H1 (cell line): Measurements from ENCODE around the gene ITGA11. TPM values are rescaled to one million over a fixed set of nuclear protein-coding genes. Genes with fewer than 3 reads are reported as not detected.

ENCODE experiments used
- CTCF ChIA-PET: fragments of 300-600 bp; sonication (Branson Sonifier 250); formaldehyde crosslinking; loops from one replicate; lab custom pipeline; 2021; ENCODE audit not compliant: partially characterized antibody; lab: Charles Lee
- POLR2A ChIA-PET: fragments of 300-600 bp; sonication (Branson Sonifier 250); formaldehyde crosslinking; loops from one replicate; lab custom pipeline; 2021; ENCODE audit warnings: inconsistent platforms; ENCODE audit not compliant: partially characterized antibody; lab: Charles Lee
- DNase-seq, 2 experiments: peaks; one replicate each; pipeline versions ENCODE4 v3.0.0 to v3.0.0-alpha.2; 2010 to 2022; ENCODE audit warnings: low spot score in 2 of 2, low read depth in 1 of 2, mixed read lengths in 1 of 2
- FAIRE-seq: peaks from 2 replicates; lab custom pipeline; 2011; peaks lifted over from hg19 to GRCh38; lab: Jason Lieb, UNC
- H2AFZ ChIP-seq: 2 replicates; pipeline ENCODE4 v1.8.1; 2012; ENCODE audit warnings: low read length, inconsistent platforms
- H2AK5ac ChIP-seq: 2 replicates; pipeline ENCODE4 v1.6.1; 2013; ENCODE audit warnings: low read depth, low read length
- H2BK120ac ChIP-seq: replicated peaks from 2 replicates; pipeline ENCODE3; 2013; ENCODE audit warnings: low read depth, low read length, inconsistent platforms
- H2BK12ac ChIP-seq: 2 replicates; pipeline ENCODE4 v1.6.1; 2013; ENCODE audit warnings: low read depth, low read length
- H2BK15ac ChIP-seq: 2 replicates; pipeline ENCODE4 v1.6.1; 2013; ENCODE audit warnings: low read length
- H2BK20ac ChIP-seq: 2 replicates; pipeline ENCODE4 v1.6.1; 2013; ENCODE audit warnings: low read length
- H2BK5ac ChIP-seq: 2 replicates; pipeline ENCODE4 v1.6.1; 2013; ENCODE audit warnings: low read depth, low read length
- H3K14ac ChIP-seq: 2 replicates; pipeline ENCODE4 v1.6.1; 2013; ENCODE audit warnings: inconsistent platforms; ENCODE audit not compliant: insufficient read length
- H3K18ac ChIP-seq: 2 replicates; pipeline ENCODE4 v1.6.1; 2013; ENCODE audit warnings: low read length; ENCODE audit errors: extremely low read depth
- H3K23ac ChIP-seq: 2 replicates; pipeline ENCODE4 v1.6.1; 2013; ENCODE audit warnings: inconsistent platforms; ENCODE audit not compliant: insufficient read length
- H3K23me2 ChIP-seq: 2 replicates; pipeline ENCODE4 v1.6.1; 2013; ENCODE audit warnings: low read depth, low read length
- H3K27ac ChIP-seq: 2 replicates; pipeline ENCODE4 v1.6.1; 2011; ENCODE audit warnings: low read depth, low read length, inconsistent platforms
- H3K27me3 ChIP-seq, 4 experiments: replicated peaks in 1 of 4; 1 replicate in 1 of 4; 2 replicates in 3 of 4; pipeline versions ENCODE4 v1.6.1 to v1.8.1; 2011 to 2013; ENCODE audit warnings: low read length in 3 of 4, mild to moderate bottlenecking in 3 of 4, inconsistent platforms in 2 of 4, mixed read lengths in 2 of 4, moderate library complexity in 1 of 4; ENCODE audit not compliant: control insufficient read depth in 3 of 4, insufficient read depth in 3 of 4; ENCODE audit errors: extremely low read depth in 1 of 4
- H3K36me3 ChIP-seq, 4 experiments: 2 replicates each; pipeline versions ENCODE4 v1.6.1 to v1.8.1; 2011 to 2013; ENCODE audit warnings: mild to moderate bottlenecking in 4 of 4, low read length in 3 of 4, moderate library complexity in 2 of 4, control low read depth in 1 of 4, inconsistent platforms in 1 of 4; ENCODE audit not compliant: insufficient read depth in 4 of 4, control insufficient read depth in 2 of 4
- H3K4ac ChIP-seq: replicated peaks from 2 replicates; pipeline ENCODE3; 2013; ENCODE audit warnings: low read length, low read depth, mixed read lengths, inconsistent platforms; ENCODE audit not compliant: insufficient read length
- H3K4me1 ChIP-seq, 4 experiments: replicated peaks in 1 of 4; 1 replicate in 1 of 4; 2 replicates in 3 of 4; pipeline versions ENCODE4 v1.6.1 to v1.8.1; 2011 to 2013; ENCODE audit warnings: low read length in 3 of 4, inconsistent platforms in 2 of 4, mixed read lengths in 1 of 4; ENCODE audit not compliant: insufficient read depth in 4 of 4, control insufficient read depth in 3 of 4
- H3K4me2 ChIP-seq, 2 experiments: 2 replicates each; pipeline versions ENCODE4 v1.6.1 to v1.8.1; 2011 to 2013; ENCODE audit warnings: low read depth in 2 of 2, low read length in 2 of 2, control low read depth in 1 of 2, inconsistent platforms in 1 of 2, mild to moderate bottlenecking in 1 of 2; ENCODE audit not compliant: insufficient read depth in 1 of 2
- H3K4me3 ChIP-seq, 4 experiments: fragments of 200-600, 300-600 bp in 1 of 4; sonication (generic), shearing (Covaris generic), sonication (Bioruptor Twin) in 1 of 4; 2 replicates each; pipeline versions ENCODE4 v1.5.1 to v1.8.1; 2011 to 2016; ENCODE audit warnings: low read length in 4 of 4, low read depth in 3 of 4, control low read depth in 2 of 4, inconsistent platforms in 2 of 4, mild to moderate bottlenecking in 2 of 4, mixed read lengths in 1 of 4, moderate library complexity in 1 of 4; ENCODE audit not compliant: insufficient read depth in 2 of 4; ENCODE audit errors: extremely low read depth in 1 of 4
- H3K56ac ChIP-seq: replicated peaks from 2 replicates; pipeline ENCODE3; 2013; ENCODE audit warnings: low read depth, mild to moderate bottlenecking, mixed read lengths, low read length, inconsistent platforms; ENCODE audit not compliant: insufficient read length
- H3K79me1 ChIP-seq: 2 replicates; pipeline ENCODE4 v1.6.1; 2013; ENCODE audit warnings: low read depth, low read length, control low read depth
- H3K79me2 ChIP-seq, 2 experiments: 2 replicates each; pipeline versions ENCODE4 v1.6.1 to v1.8.1; 2012 to 2013; ENCODE audit warnings: low read length in 2 of 2, mild to moderate bottlenecking in 2 of 2, inconsistent platforms in 1 of 2; ENCODE audit not compliant: insufficient read depth in 2 of 2, control insufficient read depth in 1 of 2
- H3K9ac ChIP-seq, 4 experiments: replicated peaks in 1 of 4; 1 replicate in 1 of 4; 2 replicates in 3 of 4; pipeline versions ENCODE4 v1.6.1 to v1.8.1; 2011 to 2013; ENCODE audit warnings: low read depth in 3 of 4, low read length in 3 of 4, control low read depth in 2 of 4, mild to moderate bottlenecking in 2 of 4, moderate library complexity in 2 of 4, inconsistent platforms in 1 of 4; ENCODE audit errors: extremely low read depth in 1 of 4
- H3K9me3 ChIP-seq, 2 experiments: 2 replicates each; pipeline versions ENCODE4 v1.6.1 to v1.8.1; 2012 to 2013; ENCODE audit warnings: mild to moderate bottlenecking in 2 of 2, moderate library complexity in 2 of 2, control low read depth in 1 of 2, inconsistent platforms in 1 of 2, low read depth in 1 of 2, low read length in 1 of 2, mixed read lengths in 1 of 2; ENCODE audit not compliant: insufficient read depth in 2 of 2
- H4K20me1 ChIP-seq, 2 experiments: replicated peaks in 1 of 2; 2 replicates each; pipeline versions ENCODE3 to v1.8.1; 2011 to 2013; ENCODE audit warnings: inconsistent platforms in 2 of 2, low read length in 2 of 2, mild to moderate bottlenecking in 1 of 2; ENCODE audit not compliant: insufficient read depth in 2 of 2, control insufficient read depth in 1 of 2
- H4K5ac ChIP-seq: 2 replicates; pipeline ENCODE4 v1.6.1; 2013; ENCODE audit warnings: low read length, low read depth, mixed read lengths, inconsistent platforms; ENCODE audit not compliant: insufficient read length
- H4K8ac ChIP-seq: 2 replicates; pipeline ENCODE4 v1.8.0; 2013; ENCODE audit warnings: mild to moderate bottlenecking, moderate library complexity, low read length, inconsistent platforms; ENCODE audit not compliant: insufficient read depth; ENCODE audit errors: extremely low read depth
- H4K91ac ChIP-seq: replicated peaks from 2 replicates; pipeline ENCODE3; 2013; ENCODE audit warnings: low read length, mixed read lengths, inconsistent platforms; ENCODE audit not compliant: insufficient read length
- ASH2L ChIP-seq: fragments of 200-600, 300-600 bp; sonication (generic); IDR thresholded peaks from one replicate; pipeline ENCODE4 v1.7.1; 2017; ENCODE audit warnings: low read length
- BACH1 ChIP-seq: IDR thresholded peaks from 2 replicates; pipeline ENCODE4 v1.6.1; 2012; ENCODE audit warnings: low read length, improper control_type of control experiment
- CHD1 ChIP-seq: IDR thresholded peaks from 2 replicates; pipeline ENCODE4 v1.6.1; 2012; ENCODE audit warnings: low read depth, low read length, improper control_type of control experiment
- NANOG ChIP-seq: IDR thresholded peaks from 2 replicates; pipeline ENCODE4 v1.6.1; 2011; ENCODE audit warnings: low read length, low read depth, mild to moderate bottlenecking, inconsistent platforms; ENCODE audit not compliant: insufficient read depth, poor library complexity, severe bottlenecking
- NRF1 ChIP-seq: IDR thresholded peaks from 2 replicates; pipeline ENCODE4 v1.6.1; 2011; ENCODE audit warnings: mild to moderate bottlenecking, low read depth, low read length, improper control_type of control experiment
- SUZ12 ChIP-seq: fragments of 200-600 bp; sonication (generic); IDR thresholded peaks from 2 replicates; pipeline ENCODE4 v1.6.1; 2012; ENCODE audit warnings: mild to moderate bottlenecking, inconsistent platforms, low read length, moderate library complexity, mixed read lengths
- TBP ChIP-seq: IDR thresholded peaks from 2 replicates; pipeline ENCODE4 v1.6.1; 2011; ENCODE audit warnings: low read depth, low read length, improper control_type of control experiment
- WGBS, 2 experiments: shearing (Covaris generic) in 1 of 2; methylation state at CpG; one replicate each; pipeline versions ENCODE4 v1.1.6 to v1.1.7; 2013 to 2015; ENCODE audit warnings: low lambda C conversion rate in 2 of 2, mixed read lengths in 2 of 2, inconsistent platforms in 1 of 2, low coverage in 1 of 2, missing lambda C conversion rate in 1 of 2; ENCODE audit not compliant: insufficient replicate concordance in 2 of 2, insufficient coverage in 1 of 2, insufficient read length in 1 of 2; ENCODE audit errors: extremely low coverage in 1 of 2, missing lambda C conversion rate in 1 of 2; 5-methylcytosine and 5-hydroxymethylcytosine counted together
- polyA plus RNA-seq, 7 experiments: library from polyadenylated mRNA; depleted of rRNA in 3 of 7; stranded (reverse) in 5 of 7; unstranded in 2 of 7; fragments of >200 nt in 5 of 7; fragments of 200-250 nt in 2 of 7; gene quantifications; 1 replicate in 5 of 7; 2 replicates in 1 of 7; 4 replicates in 1 of 7; pipeline versions ENCODE4 v1.2.1 to v1.2.3, GENCODE V29; 2011 to 2013; ENCODE audit warnings: missing spikeins in 2 of 7, mixed read lengths in 2 of 7
- total RNA-seq: library from RNA; stranded (reverse); fragmentation: NEBNext Ultra II Directional; extraction: Animal tissue kit (Norgen Biotek cat#: 25700); gene quantifications from 2 replicates; pipeline ENCODE4 v1.2.1, GENCODE V29; 2021
- TF ChIP-seq, protein P1 (sequence below): IDR thresholded peaks from 2 replicates; pipeline ENCODE4 v1.6.1; 2012; ENCODE audit warnings: inconsistent platforms
- TF ChIP-seq, protein P2 (sequence below): IDR thresholded peaks from 2 replicates; pipeline ENCODE4 v1.6.1; 2012; ENCODE audit warnings: low read length, inconsistent platforms
- TF ChIP-seq, protein P3 (sequence below): IDR thresholded peaks from 2 replicates; pipeline ENCODE4 v1.6.1; 2011; ENCODE audit warnings: low read depth, mild to moderate bottlenecking, low read length; ENCODE audit not compliant: insufficient read depth

ITGA11 gene
- total and polyA plus RNA-seq, 2 of the 8 experiments (the other 6 are each of a cell fraction or from before 2014, with no cell fraction given): 0.05 to 0.06 TPM

DNA sequence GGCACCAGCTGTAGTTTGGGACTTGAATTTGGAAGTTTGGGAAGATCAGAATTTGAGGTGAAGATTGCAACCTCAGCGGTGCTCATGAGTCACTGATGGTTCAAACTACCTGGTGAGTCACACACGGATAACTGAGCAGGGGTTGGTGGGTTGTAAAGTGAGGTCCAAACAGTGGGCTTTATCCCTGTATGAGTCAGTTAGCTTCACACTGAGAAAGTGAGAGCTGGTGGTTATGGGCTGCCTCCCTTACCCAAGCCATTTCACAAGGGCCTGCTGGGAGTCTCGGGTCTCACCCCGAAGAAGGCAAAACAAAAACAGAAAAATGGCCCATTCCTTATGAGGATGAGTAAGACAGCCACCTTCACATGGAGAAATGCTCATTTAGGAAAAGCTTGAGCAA, 77.0 kb downstream of the ITGA11 start:
- no peak overlapping the region for H2AK5ac ChIP-seq
- TF ChIP-seq TBP: no peak
- no peak for TF ChIP-seq SUZ12
- no peak for TF ChIP-seq NRF1
- TF ChIP-seq CHD1: no peak
- TF ChIP-seq, protein P1, sequence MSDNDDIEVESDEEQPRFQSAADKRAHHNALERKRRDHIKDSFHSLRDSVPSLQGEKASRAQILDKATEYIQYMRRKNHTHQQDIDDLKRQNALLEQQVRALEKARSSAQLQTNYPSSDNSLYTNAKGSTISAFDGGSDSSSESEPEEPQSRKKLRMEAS: no peak
- no peak for TF ChIP-seq NANOG
- TF ChIP-seq, protein P2, sequence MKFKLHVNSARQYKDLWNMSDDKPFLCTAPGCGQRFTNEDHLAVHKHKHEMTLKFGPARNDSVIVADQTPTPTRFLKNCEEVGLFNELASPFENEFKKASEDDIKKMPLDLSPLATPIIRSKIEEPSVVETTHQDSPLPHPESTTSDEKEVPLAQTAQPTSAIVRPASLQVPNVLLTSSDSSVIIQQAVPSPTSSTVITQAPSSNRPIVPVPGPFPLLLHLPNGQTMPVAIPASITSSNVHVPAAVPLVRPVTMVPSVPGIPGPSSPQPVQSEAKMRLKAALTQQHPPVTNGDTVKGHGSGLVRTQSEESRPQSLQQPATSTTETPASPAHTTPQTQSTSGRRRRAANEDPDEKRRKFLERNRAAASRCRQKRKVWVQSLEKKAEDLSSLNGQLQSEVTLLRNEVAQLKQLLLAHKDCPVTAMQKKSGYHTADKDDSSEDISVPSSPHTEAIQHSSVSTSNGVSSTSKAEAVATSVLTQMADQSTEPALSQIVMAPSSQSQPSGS: no peak
- TF ChIP-seq BACH1: no peak
- no peak for TF ChIP-seq ASH2L
- TF ChIP-seq, protein P3, sequence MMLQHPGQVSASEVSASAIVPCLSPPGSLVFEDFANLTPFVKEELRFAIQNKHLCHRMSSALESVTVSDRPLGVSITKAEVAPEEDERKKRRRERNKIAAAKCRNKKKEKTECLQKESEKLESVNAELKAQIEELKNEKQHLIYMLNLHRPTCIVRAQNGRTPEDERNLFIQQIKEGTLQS: no peak

More for the DNA sequence above, 77.0 kb downstream of the ITGA11 start:
- no peak overlapping the region for H3K27ac ChIP-seq
- H3K56ac ChIP-seq: no peak overlapping the region
- H3K4me3 ChIP-seq: no peak overlapping the region
- H3K4me2 ChIP-seq: no peak overlapping the region
- no peak overlapping the region for H4K91ac ChIP-seq
- H3K79me1 ChIP-seq: no peaks in the 10 kb centered on the region
- H4K8ac ChIP-seq: no peak overlapping the region
- H3K4ac ChIP-seq: no peak overlapping the region
- no peak overlapping the region for H4K5ac ChIP-seq
- CTCF ChIA-PET: interaction anchor here (0.6 to 1.2 kb wide), 3 partner anchors 15 to 1169 kb away, joined by 3 to 4 read pairs (median 3); no protein-coding TSS in a partner anchor
- H3K23ac ChIP-seq: no peak overlapping the region
- peaks cover 6 to 9% of the 10 kb centered on the region in 2 experiments; a peak in 3 of 4 replicates for H3K9me3 ChIP-seq
- H3K79me2 ChIP-seq: no peaks in the 10 kb centered on the region
- FAIRE-seq: no peak
- no peak overlapping the region for H2BK120ac ChIP-seq
- no peak overlapping the region for H3K14ac ChIP-seq
- no peak overlapping the region for H2AFZ ChIP-seq
- H3K4me1 ChIP-seq: no peaks in the 10 kb centered on the region
- no peaks in the 10 kb centered on the region for H4K20me1 ChIP-seq
- no peaks in the 10 kb centered on the region for H3K23me2 ChIP-seq
- H2BK5ac ChIP-seq: no peak overlapping the region
- POLR2A ChIA-PET: no interaction called here
- H3K9ac ChIP-seq: no peak overlapping the region
- H3K36me3 ChIP-seq: no peaks in the 10 kb centered on the region
- no peak overlapping the region for H2BK15ac ChIP-seq
- no peak overlapping the region for H3K18ac ChIP-seq
- WGBS, 2 experiments: 85% methylated on average over 4 of the region's 4 CpGs; no CpG with 5 or more reads in 1 of the 2 experiments
- H3K27me3 ChIP-seq: no peaks in the 10 kb centered on the region
- no peak overlapping the region for H2BK20ac ChIP-seq
- DNase-seq: no peak
- H2BK12ac ChIP-seq: no peak overlapping the region
